Activated CD4-positive, alpha-beta T cell treated with anti-CD3 and anti-CD28 coated beads, Interleukin-2, amount 50 U/mL, for 48 hours (primary cell): Measurements from ENCODE around the gene MYO1C.
A peak's percentile ranks its signal among the peaks of the same experiment; 100 is the strongest.
"Not testable (repeated sequence)": the region's sequence is repeated elsewhere in the genome, so short reads cannot be mapped to it uniquely, and the experiment has no call there.

Experiments
- DNase-seq, 2 experiments: peaks; one replicate each; pipeline ENCODE4 v3.0.0-alpha.2; 2020

MYO1C gene

DNA sequence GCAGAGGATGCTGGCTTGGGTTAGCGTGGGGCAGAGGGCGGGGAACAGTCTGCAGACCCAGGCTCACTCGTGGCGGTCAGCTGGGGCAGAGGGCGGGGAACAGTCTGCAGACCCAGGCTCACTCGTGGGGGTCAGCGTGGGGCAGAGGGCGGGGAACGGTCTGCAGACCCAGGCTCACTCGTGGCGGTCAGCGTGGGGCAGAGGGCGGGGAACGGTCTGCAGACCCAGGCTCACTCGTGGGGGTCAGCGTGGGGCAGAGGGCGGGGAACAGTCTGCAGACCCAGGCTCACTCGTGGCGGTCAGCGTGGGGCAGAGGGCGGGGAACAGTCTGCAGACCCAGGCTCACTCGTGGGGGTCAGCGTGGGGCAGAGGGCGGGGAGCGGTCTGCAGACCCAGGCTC, 16.2 kb upstream of the MYO1C start:
- DNase-seq, result not testable (repeated sequence)

DNA sequence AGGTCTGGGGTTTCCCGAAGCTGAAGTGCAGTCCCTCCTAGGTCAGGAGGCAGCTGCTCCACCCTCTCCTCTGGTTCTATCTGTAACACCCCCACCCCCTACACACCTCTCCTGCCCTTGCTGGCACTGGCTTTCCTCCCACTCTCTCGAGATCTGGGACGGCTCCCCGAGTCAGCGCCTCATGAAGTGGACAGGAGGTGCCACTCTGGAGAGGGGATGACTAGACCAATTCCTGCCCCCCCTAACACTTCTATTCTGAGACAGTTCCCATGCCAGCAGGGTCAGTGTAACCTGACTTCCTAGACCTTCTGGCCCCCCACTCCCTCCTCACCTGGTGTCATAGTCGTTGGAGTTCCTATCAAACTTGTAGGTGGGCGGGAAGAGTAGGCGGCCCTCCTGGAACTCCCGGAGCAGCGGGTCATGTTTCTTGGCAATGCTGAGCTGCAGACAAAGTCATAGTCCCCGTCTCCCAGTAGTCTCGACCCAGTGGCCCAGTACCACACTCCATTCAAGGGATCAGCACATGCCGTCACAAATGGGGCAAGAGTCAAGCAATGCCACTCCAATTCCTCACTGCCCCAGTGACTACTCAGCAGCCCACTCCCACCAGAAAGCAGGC, 14.3 kb upstream of the MYO1C start:
- no peak for DNase-seq

DNA sequence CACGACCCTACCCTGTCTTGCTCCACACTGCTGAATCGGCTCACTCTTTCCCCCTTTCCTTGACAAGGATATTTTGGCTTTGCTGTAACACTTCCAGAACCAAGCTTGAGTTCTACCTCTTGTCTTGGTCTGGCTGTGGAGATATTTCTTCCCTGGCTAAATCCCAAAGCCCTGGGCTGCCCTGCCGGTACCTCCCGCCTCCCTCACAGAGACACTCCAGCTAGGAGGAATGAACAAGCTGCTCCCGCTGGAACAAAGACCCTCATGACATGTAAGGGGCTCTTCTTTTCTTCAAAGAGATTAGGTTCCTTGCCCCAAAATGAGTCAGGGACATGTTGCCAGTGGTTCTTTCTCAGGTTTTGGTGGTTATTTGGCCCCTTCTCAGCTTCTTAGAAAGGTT, 13.1 kb upstream of the MYO1C start:
- DNase-seq, result no peak

DNA sequence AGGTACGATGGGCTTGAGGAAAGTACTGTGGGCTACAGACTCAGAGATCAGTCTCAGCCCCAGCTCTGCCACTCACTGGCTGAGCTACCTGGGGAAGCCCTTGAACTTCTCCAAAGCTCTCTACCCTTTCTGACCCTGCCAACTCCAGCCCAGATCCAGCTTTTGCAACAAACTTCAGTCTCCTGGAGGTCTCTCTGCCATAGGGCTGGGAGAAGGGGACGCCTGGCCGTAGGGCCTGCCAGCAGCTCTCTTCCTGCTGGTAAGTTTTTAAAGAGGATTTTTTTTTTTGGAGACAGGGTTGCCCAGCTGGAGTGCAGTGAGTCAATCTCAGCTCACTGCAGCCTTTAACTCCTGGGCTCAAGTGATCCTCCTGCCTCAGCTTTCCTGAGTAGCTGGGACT, 12.4 kb upstream of the MYO1C start:
- DNase-seq, result no peak

DNA sequence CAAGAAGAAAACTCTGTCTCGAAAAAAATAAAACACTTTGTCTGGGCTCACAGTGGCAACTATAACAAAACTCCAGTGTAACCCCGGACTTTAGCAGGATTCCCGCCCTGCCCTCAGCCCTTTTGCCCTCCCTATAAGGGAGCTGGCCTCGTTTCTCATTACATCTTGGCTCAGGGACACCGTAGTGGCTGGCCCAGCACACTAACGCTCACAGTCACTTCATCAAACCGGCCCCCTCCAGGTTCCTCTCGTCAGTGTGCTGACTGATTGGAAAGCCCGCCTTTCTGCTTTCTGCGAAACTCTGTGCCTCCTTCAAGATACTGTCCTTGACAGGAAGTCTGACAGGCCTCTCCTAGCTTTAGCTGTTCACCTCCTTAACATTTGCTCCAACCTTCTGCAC, 11.2 kb upstream of the MYO1C start:
- no peak for DNase-seq

DNA sequence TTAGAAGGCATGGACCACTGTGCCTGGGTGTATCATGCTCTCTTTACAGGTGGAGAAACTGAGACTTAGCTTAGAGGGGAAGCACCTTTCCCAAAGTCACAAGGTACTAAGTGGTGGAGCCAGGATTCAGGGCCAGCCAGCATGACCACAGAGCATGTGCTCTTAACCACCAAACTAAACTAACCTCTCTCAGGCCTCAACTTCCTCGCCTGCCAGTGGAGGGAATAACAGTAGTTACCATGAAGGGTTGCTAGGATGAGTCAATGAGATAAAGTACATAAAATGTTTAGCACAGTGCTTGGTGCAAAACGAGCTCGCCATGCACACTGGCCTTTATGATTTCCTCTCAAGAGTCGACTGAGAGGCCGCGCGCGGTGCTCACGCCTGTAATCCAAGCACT, 6.4 kb upstream of the MYO1C start:
- DNase-seq, result no peak

DNA sequence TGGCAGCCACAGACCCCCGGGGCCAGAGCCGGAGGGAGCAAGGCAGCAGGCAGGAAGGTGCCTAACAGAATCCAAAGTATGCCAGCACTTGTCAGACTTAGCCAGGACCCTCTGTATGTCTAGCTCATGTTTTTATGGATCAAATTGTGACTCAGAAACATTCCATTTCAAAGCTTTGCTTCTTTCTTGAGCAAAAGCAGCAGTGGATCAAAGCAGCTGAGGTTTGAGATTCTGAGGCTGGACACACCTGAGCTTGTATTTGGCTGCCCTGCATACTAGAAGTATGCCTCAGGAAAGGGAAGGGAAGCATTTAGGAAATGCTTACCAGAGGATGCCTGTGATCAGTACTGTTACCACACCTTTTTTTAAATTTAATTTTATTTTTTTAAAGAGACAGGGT, 5.7 kb upstream of the MYO1C start:
- DNase-seq, result no peak

DNA sequence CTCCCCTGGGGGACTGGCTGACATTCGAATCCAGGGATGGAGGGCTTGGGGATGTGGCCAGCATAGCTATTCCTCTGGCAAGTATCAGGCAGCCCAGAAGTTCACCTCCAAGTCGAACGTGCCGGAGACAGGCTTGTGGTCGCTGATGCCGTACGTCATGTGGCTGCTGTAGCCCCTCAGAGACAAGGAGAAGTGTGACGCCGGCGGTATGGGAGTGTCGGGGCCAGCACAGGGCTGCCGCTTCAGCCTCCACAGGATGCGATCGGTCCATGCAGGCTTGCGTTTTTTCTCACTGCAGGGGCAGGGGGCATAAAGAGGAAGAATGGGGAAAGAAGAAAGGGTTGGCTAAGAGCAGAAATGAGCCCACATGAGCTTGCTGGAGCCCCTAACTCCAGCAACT, 5.3 kb upstream of the MYO1C start:
- no peak for DNase-seq

DNA sequence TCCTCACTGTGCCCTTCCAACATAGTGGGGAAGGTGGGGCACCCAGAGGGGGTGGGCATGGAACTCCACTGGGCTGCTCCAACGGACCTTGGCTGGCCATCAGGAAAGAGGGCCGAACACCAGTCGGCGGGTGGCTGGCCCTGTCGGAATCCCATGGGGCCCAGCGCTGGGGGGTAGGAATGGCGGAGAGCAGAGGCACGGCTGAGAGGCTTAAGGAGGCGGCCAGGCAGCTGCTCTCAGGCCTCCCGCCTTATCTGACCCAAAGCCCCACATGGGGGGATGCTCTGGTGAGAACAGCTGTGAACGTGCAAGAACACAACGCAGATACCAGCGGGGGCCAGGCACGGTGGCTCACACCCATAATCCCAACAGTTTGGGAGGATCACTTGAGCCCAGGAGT, 4.4 kb upstream of the MYO1C start:
- no peak for DNase-seq

DNA sequence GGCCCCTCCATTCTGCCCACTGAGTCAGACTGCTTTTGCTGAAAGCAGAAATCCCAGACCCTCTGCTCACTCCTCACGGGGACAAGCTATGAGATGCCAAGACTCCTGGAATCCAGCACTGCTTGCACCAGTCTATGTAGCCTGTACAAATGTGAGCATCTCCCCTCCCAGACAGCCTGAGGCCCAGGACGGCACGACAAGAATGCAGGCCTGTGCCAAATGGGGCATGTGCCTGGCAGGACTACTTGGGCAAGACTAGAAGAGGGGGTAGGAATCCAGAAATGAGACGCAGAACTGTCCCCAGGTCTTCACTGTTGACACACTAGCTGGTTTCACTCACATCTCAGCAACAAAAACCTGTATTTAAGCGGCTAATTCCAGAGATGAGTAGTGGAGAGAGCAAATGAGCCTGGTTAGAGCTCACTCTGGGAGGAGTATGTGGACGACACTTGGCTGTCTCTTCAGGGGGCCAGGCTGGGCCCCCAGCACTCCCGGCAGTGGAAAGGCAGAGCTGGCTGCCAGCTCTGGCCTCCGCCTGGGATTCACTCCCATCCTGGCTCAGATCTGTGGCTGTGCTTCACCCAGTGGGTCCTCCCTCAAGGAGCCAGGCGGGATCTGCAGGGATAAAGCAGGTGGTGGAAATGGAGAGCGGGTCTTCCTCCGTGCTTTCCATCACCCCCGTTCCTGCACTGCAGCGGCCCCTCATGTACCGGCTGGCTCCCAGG, 2.9 kb upstream of the MYO1C start:
- no peak for DNase-seq

DNA sequence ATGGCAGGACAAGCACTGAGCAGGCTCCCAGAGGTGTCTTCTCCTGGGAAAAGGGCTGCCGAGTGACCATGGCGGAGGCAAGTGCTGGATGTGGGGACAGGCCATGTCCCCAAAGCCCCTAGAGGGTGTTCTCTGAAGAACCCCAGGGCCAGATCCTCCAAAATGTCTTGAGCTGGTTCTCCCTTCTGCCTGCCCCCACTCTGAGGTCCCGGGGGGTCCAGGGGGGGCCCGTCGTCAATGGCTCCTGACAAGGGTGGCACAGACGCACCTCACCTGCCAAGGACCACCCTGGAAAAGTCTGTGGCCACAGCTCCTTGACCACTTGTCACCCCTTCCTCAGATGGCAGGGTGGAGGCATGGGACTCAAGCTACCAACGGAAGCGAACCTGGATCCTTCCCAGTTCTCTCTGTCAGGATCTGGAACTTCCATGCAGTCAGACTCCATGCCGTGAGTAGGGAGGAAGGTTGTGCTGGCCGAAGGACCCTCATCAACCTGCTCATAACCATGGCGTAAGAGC, 2.3 kb upstream of the MYO1C start:
- no peak for DNase-seq

DNA sequence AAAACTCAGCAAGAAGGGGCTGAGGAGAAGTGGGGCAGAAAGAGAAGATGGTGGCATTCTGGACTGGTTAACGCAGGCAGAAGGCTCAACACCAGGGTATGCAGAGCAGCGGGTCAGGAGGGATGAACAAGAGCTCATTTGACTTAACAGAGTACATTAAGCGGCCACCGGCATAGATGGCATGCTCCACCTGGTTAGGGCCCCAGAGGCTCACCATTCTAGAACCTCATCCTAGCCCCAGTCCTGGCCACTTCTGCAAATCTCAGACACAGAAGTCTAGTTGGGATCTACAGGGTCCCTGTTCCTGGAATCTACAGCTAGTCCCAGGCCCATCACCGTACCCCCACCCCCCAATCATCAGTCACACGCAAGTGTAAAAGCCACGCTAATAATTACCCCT, 1.7 kb upstream of the MYO1C start:
- DNase-seq, result no peak

DNA sequence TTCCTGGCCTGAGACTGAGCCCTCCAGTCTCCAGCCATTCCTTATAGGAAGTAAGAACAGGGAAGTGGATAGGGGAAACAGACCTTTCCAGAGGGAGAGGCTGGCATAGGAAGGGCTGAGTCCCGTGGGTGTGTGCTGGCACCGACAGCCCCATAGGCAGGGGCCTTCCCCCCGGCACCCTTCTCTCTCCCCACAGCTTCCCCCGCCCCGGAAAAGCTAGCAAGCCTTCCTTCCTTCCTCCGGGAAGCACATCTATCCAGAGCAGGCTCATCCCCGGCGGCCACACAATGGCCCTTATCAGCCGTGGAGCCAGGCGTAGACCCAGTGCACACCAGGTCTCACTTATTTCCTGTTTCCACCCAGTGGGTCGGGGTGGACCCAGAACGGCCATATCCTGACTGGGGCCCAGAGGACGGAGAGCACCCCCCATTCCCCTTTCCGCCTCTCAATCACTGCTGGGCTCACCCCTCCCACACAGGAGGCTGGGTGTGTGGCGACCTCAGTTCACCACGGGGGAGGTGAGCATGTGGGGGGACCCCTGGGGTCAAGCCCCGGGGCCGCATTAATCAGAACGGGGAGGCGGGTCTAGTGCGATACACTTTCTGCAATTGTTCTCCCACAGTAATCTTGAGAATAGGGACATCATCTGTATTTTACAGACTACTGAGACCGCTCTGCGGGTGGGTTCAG, 950 bp upstream of the MYO1C start:
- DNase-seq, result no peak

DNA sequence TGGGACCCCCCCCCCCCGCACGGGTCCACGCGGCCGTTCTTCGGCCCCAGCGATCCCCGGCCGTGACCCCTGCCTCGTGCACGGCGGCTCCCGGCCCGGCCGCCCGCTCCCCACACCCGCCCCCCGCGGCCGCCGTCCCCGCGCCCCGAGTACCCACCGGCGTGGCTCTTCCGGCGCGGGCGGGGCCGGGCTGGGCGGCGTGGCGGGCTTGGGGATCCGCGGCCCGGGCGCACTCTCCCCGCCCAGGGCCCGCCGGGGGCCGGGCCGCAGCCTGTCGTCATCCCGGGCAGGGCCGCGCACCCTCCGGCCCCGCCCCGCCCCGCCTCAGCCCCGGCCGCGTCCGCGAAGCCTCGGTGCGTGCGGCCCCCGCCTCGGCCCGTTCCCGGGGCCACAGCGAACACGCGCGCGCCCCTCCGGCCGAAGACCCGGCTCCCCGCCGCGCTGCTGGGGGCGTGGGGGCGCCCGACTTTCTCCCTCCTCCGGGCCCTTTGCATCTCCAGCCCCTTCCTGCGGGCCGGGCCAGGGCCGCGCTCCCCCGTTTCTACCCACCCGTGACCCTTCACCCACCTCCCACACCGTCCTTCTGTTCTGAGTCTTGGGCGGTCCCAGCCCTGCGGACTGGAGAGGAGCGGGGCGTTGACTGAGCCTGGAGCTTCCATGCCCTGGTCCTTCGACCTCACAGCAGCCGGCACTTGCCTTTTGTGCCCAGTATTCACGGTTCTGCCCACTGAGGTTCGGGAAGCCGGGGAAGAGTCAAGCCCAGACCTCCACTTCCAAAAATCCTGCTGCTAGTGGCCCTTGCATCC, 840 bp downstream of the MYO1C start:
- peak; percentile 49 to 58 for DNase-seq

DNA sequence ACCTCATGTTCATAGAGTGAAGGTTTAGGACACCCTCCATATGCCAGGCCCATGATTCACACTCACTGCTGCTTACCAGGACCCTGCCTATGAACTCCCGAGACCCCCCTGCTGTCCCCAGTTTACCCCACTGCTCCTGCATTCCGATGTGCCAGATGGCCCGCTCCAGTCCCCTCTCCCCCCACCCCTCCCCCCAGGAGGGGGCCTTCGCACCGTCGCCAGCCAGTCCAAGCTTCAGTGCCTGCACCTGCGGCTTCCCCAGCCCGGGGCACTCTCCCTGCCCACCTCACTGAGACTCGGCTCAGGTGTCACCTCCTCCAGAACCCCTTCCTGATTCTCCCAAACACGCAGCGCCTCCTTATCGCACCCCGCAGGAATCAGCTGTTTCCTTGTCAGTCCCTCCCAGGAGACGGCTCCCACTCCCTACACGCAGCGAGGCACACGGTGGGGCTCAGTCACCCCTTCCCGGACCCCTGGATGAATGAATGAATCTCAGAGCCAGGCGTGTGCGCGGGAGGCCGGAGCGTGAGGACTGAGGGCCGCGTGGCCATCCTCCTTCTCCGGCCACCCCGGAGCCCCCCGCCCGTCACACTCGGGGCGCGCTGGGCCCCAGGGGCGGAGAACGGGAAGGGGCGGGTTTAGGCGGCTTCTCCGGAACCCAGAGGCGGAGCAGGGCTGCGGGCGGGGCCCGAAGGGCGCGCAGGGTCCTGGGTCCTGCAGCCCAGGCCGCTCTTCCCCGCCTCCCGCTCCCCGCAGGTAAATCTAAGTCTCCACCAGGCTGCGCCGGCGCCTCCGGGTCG, 1.6 kb downstream of the MYO1C start:
- peak; percentile 78 to 84 for DNase-seq

DNA sequence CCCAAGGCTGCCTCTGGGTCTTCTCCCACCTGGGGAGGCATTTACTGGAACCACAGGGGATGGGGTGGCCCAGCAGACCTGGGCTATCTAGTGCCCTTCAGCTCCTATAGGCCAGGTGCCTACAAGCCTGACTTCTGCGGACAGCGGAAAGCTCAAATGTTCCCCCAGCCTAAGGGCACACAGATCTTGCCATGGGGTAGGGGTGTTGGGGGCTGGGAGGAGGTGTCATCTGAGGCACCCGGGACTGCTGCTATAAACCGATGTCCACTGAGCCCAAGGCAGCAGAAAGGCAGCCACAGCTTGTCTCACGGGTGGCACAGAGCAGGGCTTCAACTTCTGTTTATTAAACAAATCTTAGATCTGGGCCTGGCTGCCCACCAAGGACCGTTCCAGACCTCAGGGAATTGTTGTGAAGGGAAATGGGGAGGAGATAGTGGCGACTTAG, 3.6 kb downstream of the MYO1C start:
- no peak for DNase-seq

DNA sequence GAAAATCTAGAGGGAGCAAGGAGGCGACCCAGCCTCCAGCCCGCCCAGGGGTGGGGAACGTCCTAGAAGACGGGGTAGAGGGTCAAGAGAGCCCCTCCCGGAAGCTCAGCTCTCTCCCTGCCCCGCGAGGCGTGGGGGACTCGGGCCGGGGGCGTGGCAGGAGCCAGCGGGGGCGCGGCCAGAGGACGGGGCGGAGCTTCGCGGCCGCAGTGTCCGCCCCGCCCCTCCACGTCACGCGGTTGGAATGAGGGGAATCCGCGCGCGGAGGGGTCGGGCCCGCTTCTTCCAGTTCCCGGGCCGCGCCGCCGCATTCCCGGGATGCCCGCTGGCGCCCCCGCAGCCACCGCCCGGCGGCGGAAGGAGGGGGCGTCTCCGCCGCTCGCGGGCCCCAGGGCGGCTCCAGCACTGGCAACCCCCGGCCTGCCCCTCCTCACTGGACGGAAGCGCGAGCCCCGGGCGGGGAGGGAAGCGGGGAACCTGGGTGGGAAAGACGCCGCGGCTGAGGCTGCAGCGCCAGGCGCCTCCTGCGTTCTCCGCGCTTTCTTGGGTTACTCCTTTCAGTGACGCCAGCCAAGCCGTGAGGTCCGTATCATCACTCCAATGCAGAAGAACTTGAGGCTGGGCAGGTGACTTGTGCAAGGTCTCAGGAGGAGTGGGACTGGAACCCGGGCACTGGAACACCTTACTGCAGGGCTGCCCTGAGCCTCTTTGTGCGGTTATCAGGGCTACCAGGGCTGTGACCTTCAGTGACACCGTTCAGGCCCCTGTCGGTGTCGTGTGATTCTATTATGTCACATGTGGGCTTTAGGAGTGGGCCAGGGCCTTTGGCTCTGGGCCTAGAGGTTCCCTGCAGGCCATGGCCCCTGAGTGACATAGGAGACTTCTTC, 4.3 kb downstream of the MYO1C start:
- peak; percentile 75 to 78 for DNase-seq

DNA sequence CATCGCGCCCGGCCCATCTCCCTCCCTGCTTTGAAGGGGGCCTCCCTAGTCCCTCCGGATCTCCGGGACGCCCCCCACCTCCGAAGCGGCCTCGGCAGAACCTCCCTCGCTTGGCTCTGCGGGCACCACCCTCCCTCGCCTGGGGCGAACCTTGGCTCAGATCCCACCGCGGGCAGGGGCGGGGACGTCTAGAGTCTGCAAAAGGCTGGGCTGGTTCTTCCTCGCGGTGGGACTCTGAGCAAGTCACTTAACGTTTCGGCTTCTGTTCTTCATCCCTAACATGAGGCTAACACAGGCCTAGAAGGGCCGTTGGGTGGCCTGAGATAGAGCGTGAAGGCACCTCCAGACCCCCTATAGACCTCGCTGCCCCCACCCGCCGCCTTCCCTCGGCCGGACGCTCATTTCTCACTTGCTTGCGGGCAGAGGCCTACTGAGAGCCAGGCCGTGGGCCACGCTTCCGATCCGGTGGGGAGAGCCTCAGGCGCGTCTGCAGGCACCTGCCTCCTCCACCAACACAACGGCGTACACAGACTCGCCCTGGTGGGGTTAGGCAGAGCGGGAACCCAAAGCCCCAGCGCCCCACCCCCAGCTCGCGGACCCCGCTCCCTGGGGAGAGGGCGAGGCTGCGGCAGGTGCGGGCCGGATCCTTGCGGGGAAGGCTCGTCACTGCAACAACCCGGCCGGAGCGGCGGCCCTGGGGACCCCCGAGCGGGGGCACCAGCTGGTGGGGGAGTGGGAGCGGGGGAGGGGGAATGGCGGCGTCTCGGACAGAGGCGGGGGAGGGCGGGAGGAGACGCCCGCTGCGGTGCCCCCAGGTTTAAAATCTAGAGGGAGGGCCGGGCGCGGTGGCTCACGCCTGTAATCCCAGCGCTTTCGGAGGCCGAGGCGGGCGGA, 5.4 kb downstream of the MYO1C start:
- DNase-seq, result peak; percentile 82 to 88

DNA sequence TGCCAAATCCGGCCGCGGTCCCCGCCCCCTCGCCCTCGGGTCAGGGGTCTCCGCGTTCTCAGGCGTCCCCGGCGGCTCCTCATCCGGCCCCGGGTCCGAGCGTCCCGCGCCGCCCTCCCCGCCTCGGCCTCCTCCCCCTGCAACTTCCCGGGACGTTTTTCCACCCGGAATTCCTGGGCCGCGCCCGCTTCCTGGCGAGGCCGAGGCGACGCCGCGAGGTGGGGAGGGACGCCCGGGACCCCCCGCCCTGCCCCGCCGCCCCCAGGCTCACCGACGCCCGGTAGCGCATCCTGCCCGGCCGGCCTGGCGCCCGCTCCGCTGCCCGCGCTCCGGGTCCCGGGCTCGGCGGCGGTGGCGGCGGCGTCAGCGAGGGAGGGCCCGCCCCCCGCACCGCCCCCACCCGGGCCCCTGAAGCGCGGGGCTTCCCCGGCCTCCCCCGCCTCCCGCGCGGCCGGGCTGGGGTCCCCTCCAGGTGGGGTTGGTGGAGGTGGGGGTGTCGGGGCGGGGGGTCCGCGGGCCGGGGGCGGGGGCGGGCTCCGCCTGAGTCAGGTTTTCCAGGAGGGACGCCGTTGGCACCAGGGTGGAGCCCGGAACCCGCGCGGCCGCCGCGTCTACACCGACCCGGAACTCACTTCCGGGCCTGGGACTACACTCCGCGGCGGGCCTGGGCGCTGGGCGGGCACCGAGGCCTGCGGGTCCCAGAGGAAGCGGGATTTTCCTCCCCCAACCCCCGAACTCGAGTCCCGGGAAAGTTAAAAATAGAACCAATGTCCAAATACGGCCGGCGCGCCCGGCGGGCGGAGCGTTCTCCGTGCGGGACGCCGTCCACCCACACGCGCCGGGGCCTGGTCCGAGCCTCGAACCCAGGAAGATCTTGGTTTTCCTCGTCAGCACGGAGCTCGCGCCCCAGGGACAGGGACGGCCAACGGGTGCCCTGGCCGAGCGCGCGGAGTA, 6.8 kb downstream of the MYO1C start:
- peak; percentile 70 to 74 for DNase-seq
